Memory B cell (primary cell): ENCODE data around the gene OBP2B.
"Not testable (repeated sequence)": the region's sequence is repeated elsewhere in the genome, so short reads cannot be mapped to it uniquely, and the experiment has no call there.

Source experiments
- ATAC-seq: fragments of 150-1000 bp; cut with Tn5 transposase; 2 replicates; pipeline ENCODE4 v1.10.0; 2021; ENCODE audit warnings: low read depth, mild to moderate bottlenecking, moderate library complexity
- DNase-seq, 2 donors: peaks; one replicate each; pipeline ENCODE4 v3.0.0; 2022; ENCODE audit warnings: low spot score in 2 of 2
- H3K27ac Mint-ChIP-seq: one replicate; pipeline ENCODE4 v1.8.0; 2022; ENCODE audit warnings: mild to moderate bottlenecking, moderate library complexity, mixed read lengths
- H3K27me3 Mint-ChIP-seq: one replicate; pipeline ENCODE4 v1.8.0; 2022; ENCODE audit warnings: mixed read lengths
- H3K36me3 Mint-ChIP-seq: one replicate; pipeline ENCODE4 v1.8.0; 2022; ENCODE audit warnings: mild to moderate bottlenecking, mixed read lengths
- H3K4me1 Mint-ChIP-seq: one replicate; pipeline ENCODE4 v1.8.0; 2022; ENCODE audit warnings: mixed read lengths
- H3K4me3 Mint-ChIP-seq: one replicate; pipeline ENCODE4 v1.8.0; 2022; ENCODE audit warnings: mild to moderate bottlenecking, moderate library complexity, mixed read lengths
- H3K9me3 Mint-ChIP-seq: one replicate; pipeline ENCODE4 v1.8.0; 2022; ENCODE audit warnings: mixed read lengths

The OBP2B gene

GRCh38 chr9:133208880-133209300 lies at the start of gene OBP2B:
OBP2B (minus strand) TSS chr9:133209250; CDS start chr9:133209199, 51 bp downstream.
- H3K27ac Mint-ChIP-seq, ATAC-seq, H3K9me3 Mint-ChIP-seq, H3K4me3 Mint-ChIP-seq, H3K4me1 Mint-ChIP-seq, DNase-seq, H3K36me3 Mint-ChIP-seq: not testable (repeated sequence)
- H3K27me3 Mint-ChIP-seq: peaks cover 17% of the 10 kb centered on the region

GRCh38 chr9:133258061-133259015 lies 49.3 kb upstream of the OBP2B start:
- ATAC-seq (no peak), DNase-seq (no peak)
- H3K4me3 Mint-ChIP-seq: no peak overlapping the region
- H3K27ac Mint-ChIP-seq: no peak overlapping the region
- peaks cover 16% of the 10 kb centered on the region for H3K27me3 Mint-ChIP-seq
- no peaks in the 10 kb centered on the region for H3K9me3 Mint-ChIP-seq
- no peaks in the 10 kb centered on the region for H3K4me1 Mint-ChIP-seq
- no peaks in the 10 kb centered on the region for H3K36me3 Mint-ChIP-seq

GRCh38 chr9:133257465-133257956 lies 48.5 kb upstream of the OBP2B start:
- H3K36me3 Mint-ChIP-seq: no peaks in the 10 kb centered on the region
- DNase-seq (no peak), ATAC-seq (no peak)
- H3K27me3 Mint-ChIP-seq: peaks cover 16% of the 10 kb centered on the region
- H3K4me3 Mint-ChIP-seq: no peak overlapping the region
- H3K27ac Mint-ChIP-seq: no peak overlapping the region
- H3K9me3 Mint-ChIP-seq: no peaks in the 10 kb centered on the region
- no peaks in the 10 kb centered on the region for H3K4me1 Mint-ChIP-seq

GRCh38 chr9:133256686-133257091 lies 47.6 kb upstream of the OBP2B start:
- ATAC-seq: no peak

GRCh38 chr9:133256136-133256461 lies 47.0 kb upstream of the OBP2B start:
- Mint-ChIP-seq H3K4me3 (no peak overlapping the region), H3K4me1 (no peaks in the 10 kb centered on the region), H3K9me3 (no peaks in the 10 kb centered on the region), H3K27ac (no peak overlapping the region), H3K36me3 (no peaks in the 10 kb centered on the region), H3K27me3 (peaks cover 11% of the 10 kb centered on the region)
- DNase-seq (no peak), ATAC-seq (no peak)

More at GRCh38 chr9:133256686-133257091, 47.6 kb upstream of the OBP2B start:
- H3K27me3 Mint-ChIP-seq: peaks cover 11% of the 10 kb centered on the region
- no peak for DNase-seq
- H3K9me3 Mint-ChIP-seq: no peaks in the 10 kb centered on the region
- H3K27ac Mint-ChIP-seq: no peak overlapping the region
- no peaks in the 10 kb centered on the region for H3K4me1 Mint-ChIP-seq
- H3K36me3 Mint-ChIP-seq: no peaks in the 10 kb centered on the region
- no peak overlapping the region for H3K4me3 Mint-ChIP-seq

GRCh38 chr9:133255371-133256135 lies 46.5 kb upstream of the OBP2B start:
- no peaks in the 10 kb centered on the region for H3K36me3 Mint-ChIP-seq
- DNase-seq (no peak), ATAC-seq (no peak)
- no peak overlapping the region for H3K4me3 Mint-ChIP-seq
- no peak overlapping the region for H3K27ac Mint-ChIP-seq
- H3K9me3 Mint-ChIP-seq: no peaks in the 10 kb centered on the region
- H3K27me3 Mint-ChIP-seq: peaks cover 7% of the 10 kb centered on the region
- no peaks in the 10 kb centered on the region for H3K4me1 Mint-ChIP-seq

- no peak for ATAC-seq
- Mint-ChIP-seq H3K36me3 (no peaks in the 10 kb centered on the region), H3K27ac (no peak overlapping the region), H3K4me3 (no peak overlapping the region), H3K4me1 (no peaks in the 10 kb centered on the region), H3K9me3 (no peaks in the 10 kb centered on the region), H3K27me3 (peaks cover 4% of the 10 kb centered on the region)
- DNase-seq: no peak
Measured at GRCh38 chr9:133254471-133254870, 45.4 kb upstream of the OBP2B start.

GRCh38 chr9:133253268-133253667 lies 44.2 kb upstream of the OBP2B start:
- no peak for DNase-seq
- no peak overlapping the region for H3K4me3 Mint-ChIP-seq
- no peaks in the 10 kb centered on the region for H3K4me1 Mint-ChIP-seq
- no peaks in the 10 kb centered on the region for H3K36me3 Mint-ChIP-seq
- ATAC-seq: no peak
- H3K27me3 Mint-ChIP-seq: peaks cover 9% of the 10 kb centered on the region
- no peak overlapping the region for H3K27ac Mint-ChIP-seq
- no peaks in the 10 kb centered on the region for H3K9me3 Mint-ChIP-seq

GRCh38 chr9:133252301-133253020 lies 43.4 kb upstream of the OBP2B start:
- Mint-ChIP-seq H3K27ac (no peak overlapping the region), H3K4me3 (no peak overlapping the region), H3K9me3 (no peaks in the 10 kb centered on the region), H3K4me1 (no peaks in the 10 kb centered on the region), H3K27me3 (peaks cover 9% of the 10 kb centered on the region), H3K36me3 (no peaks in the 10 kb centered on the region)
- ATAC-seq (no peak), DNase-seq (no peak)

- ATAC-seq (no peak), DNase-seq (no peak)
- peaks cover 9% of the 10 kb centered on the region for H3K27me3 Mint-ChIP-seq
- no peaks in the 10 kb centered on the region for H3K4me1 Mint-ChIP-seq
- H3K4me3 Mint-ChIP-seq: no peak overlapping the region
- H3K9me3 Mint-ChIP-seq: no peaks in the 10 kb centered on the region
- no peaks in the 10 kb centered on the region for H3K36me3 Mint-ChIP-seq
- H3K27ac Mint-ChIP-seq: no peak overlapping the region
Measured at GRCh38 chr9:133251773-133252172, 42.7 kb upstream of the OBP2B start.

- not testable (repeated sequence) for H3K27me3 Mint-ChIP-seq, H3K9me3 Mint-ChIP-seq, H3K36me3 Mint-ChIP-seq, H3K4me1 Mint-ChIP-seq, H3K4me3 Mint-ChIP-seq, DNase-seq, H3K27ac Mint-ChIP-seq, ATAC-seq
Measured at GRCh38 chr9:133251221-133251620, 42.2 kb upstream of the OBP2B start.

- DNase-seq (no peak), ATAC-seq (no peak)
- no peaks in the 10 kb centered on the region for H3K36me3 Mint-ChIP-seq
- no peak overlapping the region for H3K4me3 Mint-ChIP-seq
- no peaks in the 10 kb centered on the region for H3K4me1 Mint-ChIP-seq
- H3K27ac Mint-ChIP-seq: no peak overlapping the region
- peaks cover 9% of the 10 kb centered on the region for H3K27me3 Mint-ChIP-seq
- no peaks in the 10 kb centered on the region for H3K9me3 Mint-ChIP-seq
Measured at GRCh38 chr9:133250741-133251170, 41.7 kb upstream of the OBP2B start.

GRCh38 chr9:133249337-133249736 lies 40.3 kb upstream of the OBP2B start:
- no peak for ATAC-seq
- no peak for DNase-seq
- Mint-ChIP-seq H3K4me1 (no peaks in the 10 kb centered on the region), H3K36me3 (no peaks in the 10 kb centered on the region), H3K4me3 (no peak overlapping the region), H3K27ac (no peak overlapping the region), H3K9me3 (no peaks in the 10 kb centered on the region), H3K27me3 (peaks cover 9% of the 10 kb centered on the region)
